GM23248 (cell line): ENCODE measurements around the gene CFL2. TPM values are rescaled to one million over a fixed set of nuclear protein-coding genes. Genes with fewer than 3 reads are reported as not detected.

Experiments used
- DNase-seq: peaks from one replicate; pipeline ENCODE4 v3.0.0-alpha.2; 2015
- H2AFZ ChIP-seq: fragments of 200-600 bp; sonication (generic); 2 replicates; pipeline ENCODE4 v1.6.1; 2016; ENCODE audit warnings: antibody characterized with exemption
- H3F3A ChIP-seq: fragments of 200-600 bp; sonication (generic); 2 replicates; pipeline ENCODE4 v1.6.1; 2016; ENCODE audit warnings: mild to moderate bottlenecking, antibody characterized with exemption, mixed run types; ENCODE audit not compliant: insufficient read depth
- H3K27ac ChIP-seq: fragments of 200-600 bp; sonication (generic); 2 replicates; pipeline ENCODE4 v1.5.1; 2016; ENCODE audit warnings: mild to moderate bottlenecking
- H3K27me3 ChIP-seq: fragments of 200-600 bp; sonication (generic); replicated peaks from 2 replicates; pipeline ENCODE4 v1.6.1; 2016; ENCODE audit warnings: mild to moderate bottlenecking; ENCODE audit not compliant: insufficient read depth
- H3K36me3 ChIP-seq: fragments of 200-600 bp; sonication (generic); 2 replicates; pipeline ENCODE4 v1.6.1; 2016; ENCODE audit warnings: low read depth, mild to moderate bottlenecking
- H3K4me1 ChIP-seq: fragments of 200-600 bp; sonication (generic); 2 replicates; pipeline ENCODE4 v1.6.1; 2016; ENCODE audit warnings: mild to moderate bottlenecking; ENCODE audit not compliant: insufficient read depth
- H3K4me2 ChIP-seq: fragments of 200-600 bp; sonication (generic); one replicate; pipeline ENCODE4 v1.6.1; 2016; ENCODE audit warnings: mild to moderate bottlenecking; ENCODE audit not compliant: unreplicated experiment
- H3K4me3 ChIP-seq: fragments of 200-600 bp; sonication (generic); 2 replicates; pipeline ENCODE4 v1.5.1; 2016; ENCODE audit warnings: mild to moderate bottlenecking
- H3K79me2 ChIP-seq: fragments of 200-600 bp; sonication (generic); 2 replicates; pipeline ENCODE4 v1.6.1; 2016; ENCODE audit warnings: mild to moderate bottlenecking; ENCODE audit not compliant: insufficient read depth
- H3K9ac ChIP-seq: fragments of 200-600 bp; sonication (generic); 2 replicates; pipeline ENCODE4 v1.6.1; 2016; ENCODE audit warnings: mild to moderate bottlenecking
- H3K9me2 ChIP-seq: fragments of 200-600 bp; sonication (generic); 2 replicates; pipeline ENCODE4 v1.6.1; 2016; ENCODE audit warnings: mixed run types, mild to moderate bottlenecking, moderate library complexity; ENCODE audit not compliant: insufficient read depth
- H3K9me3 ChIP-seq: fragments of 200-600 bp; sonication (generic); one replicate; pipeline ENCODE4 v1.6.1; 2017; ENCODE audit warnings: low read depth
- H4K20me1 ChIP-seq: fragments of 200-600 bp; sonication (generic); 2 replicates; pipeline ENCODE4 v1.6.0; 2016; ENCODE audit not compliant: insufficient read depth
- EZH2 ChIP-seq: fragments of 200-600 bp; sonication (generic); IDR thresholded peaks from 2 replicates; pipeline ENCODE4 v1.6.1; 2018; ENCODE audit warnings: antibody characterized with exemption, mild to moderate bottlenecking; ENCODE audit not compliant: insufficient read depth, poor library complexity, severe bottlenecking
- EZH2phosphoT487 ChIP-seq: fragments of 200-600 bp; sonication (generic); IDR thresholded peaks from 2 replicates; pipeline ENCODE4 v1.6.1; 2018; ENCODE audit warnings: antibody characterized with exemption, moderate library complexity, mild to moderate bottlenecking, low read depth; ENCODE audit not compliant: insufficient read depth
- WGBS, 2 experiments: methylation state at CpG; one replicate each; pipeline ENCODE4 v1.1.6; 2015 to 2017; ENCODE audit warnings: low lambda C conversion rate in 2 of 2, low coverage in 1 of 2; ENCODE audit errors: missing lambda C conversion rate in 2 of 2; 5-methylcytosine and 5-hydroxymethylcytosine counted together
- in situ Hi-C: fragments of 300-500 bp; cut with MboI; formaldehyde crosslinking; loops from 2 replicates; pipeline ENCODE4 v1.15.0; 2020
- polyA plus RNA-seq: library from polyadenylated mRNA; unstranded; fragments of >200 nt; fragmentation: Nextera tagmentation; extraction: Ambion mirVana; gene quantifications from 2 replicates; pipeline ENCODE4 v1.2.1, GENCODE V29; 2016
- total RNA-seq: library from RNA; depleted of rRNA; stranded (reverse); fragments of >200 nt; shearing (Covaris generic); gene quantifications from 2 replicates; pipeline ENCODE4 v1.2.3, GENCODE V29; 2014

The CFL2 gene
- total and polyA plus RNA-seq, 2 experiments from 2014 or later, result 103 to 183 TPM

GRCh38 chr14:34668111-34668510 is 46.3 kb downstream of the CFL2 start:
- H3K36me3 ChIP-seq, result no peaks in the 10 kb centered on the region
- DNase-seq, result peak; percentile 33
- peaks cover 8% of the 10 kb centered on the region for H3F3A ChIP-seq
- no peak overlapping the region for H3K4me2 ChIP-seq
- no peaks in the 10 kb centered on the region for H3K9me2 ChIP-seq
- H3K9ac ChIP-seq, result no peak overlapping the region
- WGBS, 2 experiments, result 73 to 78% methylated on average over 2 of the region's 2 CpGs
- no peaks in the 10 kb centered on the region for H4K20me1 ChIP-seq
- no peak overlapping the region for H3K27ac ChIP-seq
- H2AFZ ChIP-seq, result peak overlapping the region; percentile 23; the same call in 1 of the 2 replicates
- H3K4me3 ChIP-seq, result no peak overlapping the region
- TF ChIP-seq EZH2 (no peak), EZH2phosphoT487 (no peak)
- peaks cover 16% of the 10 kb centered on the region for H3K4me1 ChIP-seq
- in situ Hi-C loops, result no loop called here
- H3K79me2 ChIP-seq, result no peaks in the 10 kb centered on the region
- H3K27me3 ChIP-seq, result no peaks in the 10 kb centered on the region
- no peaks in the 10 kb centered on the region for H3K9me3 ChIP-seq

- 93 to 97% methylated on average over 7 of the region's 7 CpGs for WGBS, 2 experiments
Observed at GRCh38 chr14:34667007-34667406, 47.4 kb downstream of the CFL2 start.

GRCh38 chr14:34665785-34666435 is 48.5 kb downstream of the CFL2 start:
- in situ Hi-C loops, result no loop called here
- Histone ChIP-seq H2AFZ (peak overlapping the region; percentile 7), H3K79me2 (no peaks in the 10 kb centered on the region), H3K9me3 (no peaks in the 10 kb centered on the region), H3F3A (peaks cover 8% of the 10 kb centered on the region), H3K27ac (peak overlapping the region; percentile 22), H3K4me2 (peak overlapping the region; percentile 34), H3K9ac (no peak overlapping the region; the same call in 1 of the 2 replicates), H3K4me3 (peak overlapping the region; percentile 32), H3K36me3 (no peaks in the 10 kb centered on the region), H3K27me3 (no peaks in the 10 kb centered on the region), H3K4me1 (peaks cover 16% of the 10 kb centered on the region), H3K9me2 (no peaks in the 10 kb centered on the region), H4K20me1 (no peaks in the 10 kb centered on the region)
- DNase-seq, result peak; percentile 76
- no peak for TF ChIP-seq EZH2phosphoT487
- no peak for TF ChIP-seq EZH2
- WGBS, 2 experiments, result 2 to 8% methylated on average over 2 of the region's 2 CpGs

More at GRCh38 chr14:34667007-34667406, 47.4 kb downstream of the CFL2 start:
- no peaks in the 10 kb centered on the region for H3K27me3 ChIP-seq
- H3F3A ChIP-seq, result peaks cover 8% of the 10 kb centered on the region
- no peaks in the 10 kb centered on the region for H3K79me2 ChIP-seq
- DNase-seq, result no peak
- no peak overlapping the region for H3K4me2 ChIP-seq
- H4K20me1 ChIP-seq, result no peaks in the 10 kb centered on the region
- TF ChIP-seq EZH2 (no peak), EZH2phosphoT487 (no peak)
- H3K9ac ChIP-seq, result no peak overlapping the region
- no peak overlapping the region for H3K27ac ChIP-seq
- in situ Hi-C loops, result no loop called here
- H3K4me1 ChIP-seq, result peaks cover 16% of the 10 kb centered on the region
- no peak overlapping the region for H3K4me3 ChIP-seq
- H3K36me3 ChIP-seq, result no peaks in the 10 kb centered on the region
- no peaks in the 10 kb centered on the region for H3K9me3 ChIP-seq
- H2AFZ ChIP-seq, result no peak overlapping the region
- H3K9me2 ChIP-seq, result no peaks in the 10 kb centered on the region

GRCh38 chr14:34662561-34663088 is 51.8 kb downstream of the CFL2 start:
- WGBS, 2 experiments, result 75 to 83% methylated on average over 4 of the region's 4 CpGs
- no peaks in the 10 kb centered on the region for H3K9me3 ChIP-seq
- peaks cover 8% of the 10 kb centered on the region for H3F3A ChIP-seq
- no peaks in the 10 kb centered on the region for H4K20me1 ChIP-seq
- peak; percentile 40 for DNase-seq
- H3K36me3 ChIP-seq, result no peaks in the 10 kb centered on the region
- H3K27me3 ChIP-seq, result no peaks in the 10 kb centered on the region
- no peak overlapping the region for H3K4me3 ChIP-seq
- no peak overlapping the region for H3K27ac ChIP-seq
- no peak overlapping the region for H3K4me2 ChIP-seq
- TF ChIP-seq EZH2 (no peak), EZH2phosphoT487 (no peak)
- H3K4me1 ChIP-seq, result peaks cover 16% of the 10 kb centered on the region
- H3K9me2 ChIP-seq, result no peaks in the 10 kb centered on the region
- in situ Hi-C loops, result no loop called here
- no peak overlapping the region for H3K9ac ChIP-seq
- H3K79me2 ChIP-seq, result no peaks in the 10 kb centered on the region
- H2AFZ ChIP-seq, result no peak overlapping the region
